Caco-2 (cell line): ENCODE data around the gene SART3. TPM values are rescaled to one million over a fixed set of nuclear protein-coding genes. Genes with fewer than 3 reads are reported as not detected.
A peak's percentile ranks its signal among the peaks of the same experiment; 100 is the strongest.
"Not testable (repeated sequence)": the region's sequence is repeated elsewhere in the genome, so short reads cannot be mapped to it uniquely, and the experiment has no call there.

Experiments
- BruUV-seq: library from RNA; stranded (reverse); fragments of 400-500 nt; replicated peaks from 2 replicates; lab custom pipeline; 2021; lab: Mats Ljungman, UMichigan
- CTCF ChIA-PET: fragments of 300-600 bp; sonication (Branson Sonifier 250); formaldehyde crosslinking; loops from one replicate; lab custom pipeline; 2022; ENCODE audit warnings: antibody characterized with exemption; lab: Charles Lee
- POLR2A ChIA-PET: fragments of 300-600 bp; sonication (Branson Sonifier 250); formaldehyde crosslinking; loops from one replicate; lab custom pipeline; 2022; ENCODE audit warnings: antibody characterized with exemption; lab: Charles Lee
- DNase-seq, 2 experiments: peaks; one replicate each; pipeline versions ENCODE4 v3.0.0 to v3.0.0-alpha.2; 2020 to 2022
- H3K27me3 ChIP-seq: replicated peaks from 2 replicates; pipeline ENCODE4 v1.6.0; 2011; ENCODE audit warnings: low read length; ENCODE audit not compliant: control insufficient read depth, insufficient read depth
- H3K36me3 ChIP-seq: 2 replicates; pipeline ENCODE4 v1.5.1; 2011; ENCODE audit warnings: low read length; ENCODE audit not compliant: control insufficient read depth, insufficient read depth
- H3K4me1 ChIP-seq: fragments of 250-450 bp; sonication (Bioruptor Pico); 2 replicates; pipeline ENCODE4 v1.5.1; 2020; ENCODE audit warnings: mild to moderate bottlenecking
- H3K4me3 ChIP-seq: 2 replicates; pipeline ENCODE4 v1.5.1; 2011; ENCODE audit warnings: low read depth, mild to moderate bottlenecking, control low read depth, low read length
- H3K9me3 ChIP-seq: fragments of 250-450 bp; sonication (Bioruptor Pico); 2 replicates; pipeline ENCODE4 v1.5.1; 2020; ENCODE audit warnings: mild to moderate bottlenecking, moderate library complexity
- H3K27ac Mint-ChIP-seq: one replicate; pipeline ENCODE4 v1.8.0; 2022; ENCODE audit warnings: mixed read lengths; ENCODE audit not compliant: unreplicated experiment
- H3K27me3 Mint-ChIP-seq: one replicate; pipeline ENCODE4 v1.8.0; 2022; ENCODE audit warnings: mixed read lengths; ENCODE audit not compliant: insufficient read depth, unreplicated experiment
- H3K36me3 Mint-ChIP-seq: one replicate; pipeline ENCODE4 v1.8.0; 2022; ENCODE audit warnings: mild to moderate bottlenecking, mixed read lengths; ENCODE audit not compliant: insufficient read depth, unreplicated experiment
- H3K4me1 Mint-ChIP-seq: one replicate; pipeline ENCODE4 v1.8.0; 2022; ENCODE audit warnings: low read depth, mixed read lengths; ENCODE audit not compliant: unreplicated experiment
- H3K4me3 Mint-ChIP-seq: one replicate; pipeline ENCODE4 v1.8.0; 2022; ENCODE audit warnings: mild to moderate bottlenecking, moderate library complexity, mixed read lengths; ENCODE audit not compliant: unreplicated experiment
- H3K9me3 Mint-ChIP-seq: one replicate; pipeline ENCODE4 v1.8.0; 2022; ENCODE audit warnings: mixed read lengths; ENCODE audit not compliant: unreplicated experiment
- intact Hi-C: fragments of 100-400 bp; cut with micrococcal nuclease; formaldehyde crosslinking; loops from one replicate; pipeline ENCODE4 v1.10.0; 2022; ENCODE audit not compliant: unreplicated experiment
- total RNA-seq: library from RNA; stranded (reverse); gene quantifications from 2 replicates; pipeline ENCODE4 v1.2.3, GENCODE V29; 2022
- TF ChIP-seq, protein P1 (sequence below), 2 experiments: fragments of 200-600 bp in 1 of 2; IDR thresholded peaks; 1 replicate in 1 of 2; 2 replicates in 1 of 2; pipeline versions ENCODE4 v1.5.1 to v1.8.0; 2011 to 2022; ENCODE audit warnings: antibody characterized with exemption in 1 of 2, control low read depth in 1 of 2, inconsistent platforms in 1 of 2, low read depth in 1 of 2, low read length in 1 of 2, mild to moderate bottlenecking in 1 of 2, moderate library complexity in 1 of 2; ENCODE audit not compliant: insufficient read depth in 1 of 2, severe bottlenecking in 1 of 2, unreplicated experiment in 1 of 2

Gene SART3
- total RNA-seq, 1 experiment from 2014 or later, result 77.3 TPM

DNA sequence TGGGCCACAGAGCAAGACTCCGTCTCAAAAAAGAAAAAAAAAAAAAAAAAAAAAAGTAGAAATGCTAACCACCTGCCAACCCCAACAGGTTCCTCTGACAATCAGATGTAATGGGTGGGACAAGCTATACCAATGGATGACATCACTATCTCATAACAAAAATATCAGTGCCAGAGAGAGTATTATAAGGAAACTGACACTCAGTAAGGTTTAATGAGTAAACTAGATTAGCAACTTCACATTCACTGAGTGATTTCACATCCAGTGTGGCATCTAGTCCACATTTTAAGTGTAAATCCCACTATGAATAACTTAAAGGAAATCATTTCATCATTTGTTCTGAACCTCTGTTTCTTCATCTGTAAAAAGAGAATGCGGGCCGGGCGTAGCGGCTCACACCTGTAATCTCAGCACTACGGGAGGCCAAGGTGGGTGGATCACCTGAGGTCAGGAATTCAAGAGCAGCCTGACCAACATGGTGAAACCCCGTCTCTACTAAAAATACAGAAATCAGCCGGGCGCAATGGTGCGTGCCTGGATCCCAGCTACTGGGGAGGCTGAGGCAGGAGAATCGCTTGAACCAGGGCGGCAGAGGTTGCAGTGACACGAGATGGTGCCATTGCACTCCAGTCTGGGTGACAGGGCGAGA is 1.8 kb downstream of the SART3 start:
- peaks cover 30% of the 10 kb centered on the region for H3K36me3 Mint-ChIP-seq
- no peaks in the 10 kb centered on the region for H3K27me3 Mint-ChIP-seq
- peaks cover 1% of the 10 kb centered on the region for H3K4me1 Mint-ChIP-seq
- H3K4me3 Mint-ChIP-seq, result peak overlapping the region; percentile 96
- CTCF ChIA-PET, result no interaction called here
- no peaks in the 10 kb centered on the region; the same call in 1 of the 2 replicates for H3K36me3 ChIP-seq
- intact Hi-C loops, result no loop called here
- H3K4me1 ChIP-seq, result 0 out of 2 replicates have a peak, but pooled peaks cover 3% of the 10 kb centered on the region
- no peaks in the 10 kb centered on the region for H3K27me3 ChIP-seq
- TF ChIP-seq, protein P1, sequence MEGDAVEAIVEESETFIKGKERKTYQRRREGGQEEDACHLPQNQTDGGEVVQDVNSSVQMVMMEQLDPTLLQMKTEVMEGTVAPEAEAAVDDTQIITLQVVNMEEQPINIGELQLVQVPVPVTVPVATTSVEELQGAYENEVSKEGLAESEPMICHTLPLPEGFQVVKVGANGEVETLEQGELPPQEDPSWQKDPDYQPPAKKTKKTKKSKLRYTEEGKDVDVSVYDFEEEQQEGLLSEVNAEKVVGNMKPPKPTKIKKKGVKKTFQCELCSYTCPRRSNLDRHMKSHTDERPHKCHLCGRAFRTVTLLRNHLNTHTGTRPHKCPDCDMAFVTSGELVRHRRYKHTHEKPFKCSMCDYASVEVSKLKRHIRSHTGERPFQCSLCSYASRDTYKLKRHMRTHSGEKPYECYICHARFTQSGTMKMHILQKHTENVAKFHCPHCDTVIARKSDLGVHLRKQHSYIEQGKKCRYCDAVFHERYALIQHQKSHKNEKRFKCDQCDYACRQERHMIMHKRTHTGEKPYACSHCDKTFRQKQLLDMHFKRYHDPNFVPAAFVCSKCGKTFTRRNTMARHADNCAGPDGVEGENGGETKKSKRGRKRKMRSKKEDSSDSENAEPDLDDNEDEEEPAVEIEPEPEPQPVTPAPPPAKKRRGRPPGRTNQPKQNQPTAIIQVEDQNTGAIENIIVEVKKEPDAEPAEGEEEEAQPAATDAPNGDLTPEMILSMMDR (IDR thresholded peaks at IDR 0.05; ENCODE audit: insufficient read depth in 1 of 2, low read depth in 1 of 2, low read length in 1 of 2, severe bottlenecking in 1 of 2, unreplicated experiment in 1 of 2), result no peak
- H3K27ac Mint-ChIP-seq, result no peak overlapping the region
- no peak overlapping the region for H3K4me3 ChIP-seq
- BruUV-seq, result no TSS peak
- no peaks in the 10 kb centered on the region for H3K9me3 Mint-ChIP-seq
- DNase-seq, result no peak
- H3K9me3 ChIP-seq, result no peaks in the 10 kb centered on the region
- POLR2A ChIA-PET, result no interaction called here

DNA sequence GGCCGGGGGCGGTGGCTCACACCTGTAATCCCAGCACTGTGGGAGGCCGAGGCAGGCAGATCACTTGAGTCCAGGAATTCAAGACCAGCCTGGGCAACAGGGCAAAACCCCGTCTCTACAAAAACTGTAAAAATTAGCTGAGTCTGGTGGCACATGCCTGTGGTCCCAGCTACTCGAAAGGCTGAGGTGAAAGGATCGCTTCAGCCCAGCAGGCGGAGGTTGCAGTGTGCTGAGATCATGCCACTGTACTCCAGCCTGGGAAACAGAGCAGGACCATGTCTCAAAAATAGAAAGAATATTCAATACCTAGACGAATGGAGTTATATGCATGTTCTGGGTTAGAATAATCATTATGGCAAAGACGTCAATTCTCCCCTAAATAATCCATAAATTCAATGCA is 5.6 kb downstream of the SART3 start:
- BruUV-seq, H3K4me1 ChIP-seq, intact Hi-C loops, H3K27me3 ChIP-seq, H3K9me3 ChIP-seq, H3K36me3 ChIP-seq, H3K4me1 Mint-ChIP-seq, POLR2A ChIA-PET, H3K4me3 ChIP-seq, H3K27me3 Mint-ChIP-seq, H3K27ac Mint-ChIP-seq, CTCF ChIA-PET, DNase-seq, H3K4me3 Mint-ChIP-seq, H3K9me3 Mint-ChIP-seq: not testable (repeated sequence)
- H3K36me3 Mint-ChIP-seq, result peaks cover 31% of the 10 kb centered on the region

DNA sequence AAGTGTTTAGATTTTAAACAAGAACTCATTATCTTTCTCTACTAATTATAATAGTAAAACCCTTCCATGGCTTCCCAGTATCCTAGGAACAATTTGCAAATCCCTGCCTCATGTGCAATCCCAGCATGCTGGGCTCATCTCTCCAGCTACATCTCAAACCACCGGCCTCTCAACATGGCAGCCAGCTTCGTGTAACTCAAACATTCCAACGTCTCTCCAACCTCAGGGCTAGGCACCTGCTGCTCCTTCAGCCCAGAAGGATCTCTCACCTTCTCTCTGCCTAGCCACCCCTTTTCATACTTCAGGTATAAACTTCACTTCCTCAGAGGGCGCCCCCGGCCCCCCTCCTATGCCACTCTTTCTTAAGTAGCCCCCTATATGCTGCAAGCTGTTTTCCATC is 7.2 kb downstream of the SART3 start:
- no peak overlapping the region for H3K4me3 ChIP-seq
- Mint-ChIP-seq H3K9me3 (no peaks in the 10 kb centered on the region), H3K4me1 (peaks cover 10% of the 10 kb centered on the region), H3K27me3 (no peaks in the 10 kb centered on the region), H3K36me3 (peaks cover 28% of the 10 kb centered on the region), H3K4me3 (no peak overlapping the region), H3K27ac (no peak overlapping the region)
- TF ChIP-seq, protein P1 (IDR thresholded peaks at IDR 0.05; ENCODE audit: insufficient read depth in 1 of 2, low read depth in 1 of 2, low read length in 1 of 2, severe bottlenecking in 1 of 2, unreplicated experiment in 1 of 2), result no peak
- DNase-seq, result no peak
- ChIA-PET POLR2A (no interaction called here), CTCF (no interaction called here)
- no peaks in the 10 kb centered on the region for H3K27me3 ChIP-seq
- H3K4me1 ChIP-seq, result no peaks in the 10 kb centered on the region
- no peaks in the 10 kb centered on the region for H3K9me3 ChIP-seq
- no TSS peak for BruUV-seq
- no peaks in the 10 kb centered on the region for H3K36me3 ChIP-seq
- intact Hi-C loops, result no loop called here
